Thyroid gland (tissue), 4 donors: ENCODE results near the gene MORC1. TPM values are rescaled to one million over a fixed set of nuclear protein-coding genes. Genes with fewer than 3 reads are reported as not detected.

Experiments used
- DNase-seq, 2 donors: peaks; one replicate each; pipeline ENCODE4 v3.0.0-alpha.2; 2019
- H3K27ac ChIP-seq, 3 donors: fragments of 200-600 bp; sonication (generic); 1 replicate in 2 of 3; 2 replicates in 1 of 3; pipeline ENCODE4 v1.5.1; 2016 to 2019; ENCODE audit warnings: mild to moderate bottlenecking in 1 of 3, moderate library complexity in 1 of 3
- H3K27me3 ChIP-seq: fragments of 200-600 bp; sonication (generic); one replicate; pipeline ENCODE4 v1.5.1; 2019
- H3K36me3 ChIP-seq, 2 donors: fragments of 200-600 bp; sonication (generic); one replicate each; pipeline ENCODE4 v1.5.1; 2016 to 2019
- H3K4me1 ChIP-seq, 2 donors: fragments of 200-600 bp; sonication (generic); one replicate each; pipeline ENCODE4 v1.5.1; 2017 to 2019
- H3K4me3 ChIP-seq, 3 donors: fragments of 200-600 bp; sonication (generic); replicated peaks in 1 of 3; 1 replicate in 2 of 3; 2 replicates in 1 of 3; pipeline ENCODE4 v1.5.1; 2016; ENCODE audit warnings: mild to moderate bottlenecking in 1 of 3
- H3K9me3 ChIP-seq: fragments of 200-600 bp; sonication (generic); one replicate; pipeline ENCODE4 v1.5.1; 2017
- POLR2A ChIP-seq, 2 donors: fragments of 450-650 bp; IDR thresholded peaks; one replicate each; pipeline ENCODE4 v1.6.1; 2017; ENCODE audit warnings: antibody characterized with exemption in 2 of 2, mild to moderate bottlenecking in 2 of 2, moderate library complexity in 1 of 2
- WGBS, 2 donors: methylation state at CpG; one replicate each; pipeline ENCODE4 v1.1.5; 2017; 5-methylcytosine and 5-hydroxymethylcytosine counted together
- intact Hi-C: fragments of 100-400 bp; cut with DNase I; formaldehyde crosslinking; loops from one replicate; pipeline ENCODE4 v1.15.1; 2023
- total RNA-seq, 4 donors: library from RNA; depleted of rRNA; stranded (reverse); fragments of >200 nt; gene quantifications; one replicate each; pipeline ENCODE4 v1.2.3, GENCODE V29; 2016
- TF ChIP-seq, protein P1 (sequence below), 6 experiments: fragments of 200-600 bp in 3 of 6; fragments of 450-650 bp in 3 of 6; sonication (generic) in 3 of 6; IDR thresholded peaks; one replicate each; pipeline ENCODE4 v1.5.1; 2016 to 2019; ENCODE audit warnings: antibody characterized with exemption in 6 of 6, mild to moderate bottlenecking in 2 of 6, inconsistent platforms in 1 of 6, moderate library complexity in 1 of 6

MORC1 gene
- total RNA-seq, 4 donors from 2014 or later: 0.13 TPM; not detected in 3

DNA sequence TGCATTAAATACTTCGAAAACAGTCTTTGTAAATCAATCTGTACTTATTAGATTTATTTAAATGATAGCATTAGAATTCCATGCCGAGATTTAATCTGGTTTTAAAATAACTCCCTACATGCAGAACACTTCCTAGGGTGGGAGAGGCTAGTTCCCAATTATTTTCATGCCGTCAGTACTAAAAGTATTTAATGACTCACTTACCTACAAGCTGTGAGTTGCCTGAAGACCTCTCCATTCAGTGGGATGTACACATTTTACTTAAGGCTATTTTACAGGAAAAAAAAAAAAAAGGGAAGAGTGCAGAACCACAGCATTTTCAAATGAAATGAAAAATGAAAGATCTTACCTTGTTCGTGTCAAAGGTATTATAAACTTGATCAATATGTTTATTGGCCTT is 164.7 kb downstream of the MORC1 start:
- TF ChIP-seq POLR2A (IDR thresholded peaks at IDR 0.05): no peak
- TF ChIP-seq, protein P1, sequence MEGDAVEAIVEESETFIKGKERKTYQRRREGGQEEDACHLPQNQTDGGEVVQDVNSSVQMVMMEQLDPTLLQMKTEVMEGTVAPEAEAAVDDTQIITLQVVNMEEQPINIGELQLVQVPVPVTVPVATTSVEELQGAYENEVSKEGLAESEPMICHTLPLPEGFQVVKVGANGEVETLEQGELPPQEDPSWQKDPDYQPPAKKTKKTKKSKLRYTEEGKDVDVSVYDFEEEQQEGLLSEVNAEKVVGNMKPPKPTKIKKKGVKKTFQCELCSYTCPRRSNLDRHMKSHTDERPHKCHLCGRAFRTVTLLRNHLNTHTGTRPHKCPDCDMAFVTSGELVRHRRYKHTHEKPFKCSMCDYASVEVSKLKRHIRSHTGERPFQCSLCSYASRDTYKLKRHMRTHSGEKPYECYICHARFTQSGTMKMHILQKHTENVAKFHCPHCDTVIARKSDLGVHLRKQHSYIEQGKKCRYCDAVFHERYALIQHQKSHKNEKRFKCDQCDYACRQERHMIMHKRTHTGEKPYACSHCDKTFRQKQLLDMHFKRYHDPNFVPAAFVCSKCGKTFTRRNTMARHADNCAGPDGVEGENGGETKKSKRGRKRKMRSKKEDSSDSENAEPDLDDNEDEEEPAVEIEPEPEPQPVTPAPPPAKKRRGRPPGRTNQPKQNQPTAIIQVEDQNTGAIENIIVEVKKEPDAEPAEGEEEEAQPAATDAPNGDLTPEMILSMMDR (IDR thresholded peaks at IDR 0.05): no peak
- no peak for DNase-seq
- H3K4me3 ChIP-seq: no peak overlapping the region
- no peaks in the 10 kb centered on the region for H3K4me1 ChIP-seq
- H3K36me3 ChIP-seq: no peaks in the 10 kb centered on the region
- H3K9me3 ChIP-seq: no peaks in the 10 kb centered on the region
- intact Hi-C loops: no loop called here
- H3K27me3 ChIP-seq: no peaks in the 10 kb centered on the region
- WGBS, 2 donors: 84 to 86% methylated on average over 4 of the region's 4 CpGs
- no peak overlapping the region for H3K27ac ChIP-seq

DNA sequence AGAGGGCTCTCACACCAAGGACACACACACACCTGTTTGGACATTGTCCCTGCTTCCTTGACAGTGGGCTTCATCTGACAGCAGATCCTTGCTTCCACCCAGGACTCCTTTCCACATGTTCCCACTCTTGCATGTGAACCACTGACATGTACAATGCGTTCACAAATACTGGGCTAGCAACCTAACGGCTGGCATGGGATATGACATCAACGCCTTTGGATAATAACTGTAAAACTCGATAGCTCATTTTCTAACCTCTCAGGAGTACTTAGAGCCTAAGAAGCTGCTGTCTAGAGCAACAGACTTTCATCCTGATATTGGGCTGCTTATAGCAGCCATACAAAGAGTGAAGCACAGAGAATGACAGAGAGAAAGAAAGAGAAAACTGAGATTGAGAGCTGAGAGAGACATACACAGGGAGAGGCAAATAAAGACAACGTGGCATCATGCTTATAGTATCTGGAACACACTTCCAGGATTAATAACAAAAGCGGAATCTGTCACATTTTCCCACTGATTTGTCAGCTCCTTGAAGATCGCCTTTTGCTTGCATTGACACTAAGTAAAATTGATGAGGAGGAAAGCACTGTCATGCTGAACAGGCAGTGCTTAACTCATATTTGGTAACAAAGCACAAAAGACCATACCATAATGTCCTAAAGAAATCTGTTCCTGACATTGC is 166.0 kb downstream of the MORC1 start:
- WGBS, 2 donors: 72 to 75% methylated on average over 7 of the region's 7 CpGs
- no peak overlapping the region for H3K27ac ChIP-seq
- no peak for TF ChIP-seq POLR2A (IDR thresholded peaks at IDR 0.05)
- TF ChIP-seq, protein P1 (IDR thresholded peaks at IDR 0.05): no peak
- no peaks in the 10 kb centered on the region for H3K4me1 ChIP-seq
- H3K9me3 ChIP-seq: no peaks in the 10 kb centered on the region
- H3K27me3 ChIP-seq: no peaks in the 10 kb centered on the region
- no peak for DNase-seq
- intact Hi-C loops: no loop called here
- no peaks in the 10 kb centered on the region for H3K36me3 ChIP-seq
- H3K4me3 ChIP-seq: no peak overlapping the region

DNA sequence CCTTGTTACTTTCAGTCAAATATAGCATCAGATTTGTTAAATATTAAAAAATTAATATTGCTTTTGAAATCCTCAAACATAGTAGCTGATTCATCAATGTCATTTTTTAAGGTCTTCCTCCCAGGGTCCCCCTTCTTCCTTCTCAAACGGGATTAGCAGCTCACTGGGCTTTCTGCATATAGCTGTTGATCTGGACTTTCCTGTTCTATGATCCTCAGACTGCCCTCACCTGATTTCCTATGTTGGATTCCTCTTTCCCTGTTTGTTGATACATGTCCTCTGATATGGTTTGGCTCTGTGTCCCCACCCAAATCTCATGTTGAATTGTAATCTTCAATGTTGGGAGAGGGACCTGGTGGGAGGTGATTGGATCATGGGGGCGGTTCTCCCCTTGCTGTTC is 170.1 kb downstream of the MORC1 start:
- Histone ChIP-seq H3K9me3 (no peaks in the 10 kb centered on the region), H3K4me1 (no peaks in the 10 kb centered on the region), H3K4me3 (no peak overlapping the region), H3K36me3 (no peaks in the 10 kb centered on the region), H3K27me3 (no peaks in the 10 kb centered on the region), H3K27ac (no peak overlapping the region)
- no peak for TF ChIP-seq POLR2A (IDR thresholded peaks at IDR 0.05)
- TF ChIP-seq, protein P1 (IDR thresholded peaks at IDR 0.05): no peak
- intact Hi-C loops: no loop called here
- 63 to 71% methylated on average over 2 of the region's 2 CpGs for WGBS, 2 donors
- DNase-seq: no peak

DNA sequence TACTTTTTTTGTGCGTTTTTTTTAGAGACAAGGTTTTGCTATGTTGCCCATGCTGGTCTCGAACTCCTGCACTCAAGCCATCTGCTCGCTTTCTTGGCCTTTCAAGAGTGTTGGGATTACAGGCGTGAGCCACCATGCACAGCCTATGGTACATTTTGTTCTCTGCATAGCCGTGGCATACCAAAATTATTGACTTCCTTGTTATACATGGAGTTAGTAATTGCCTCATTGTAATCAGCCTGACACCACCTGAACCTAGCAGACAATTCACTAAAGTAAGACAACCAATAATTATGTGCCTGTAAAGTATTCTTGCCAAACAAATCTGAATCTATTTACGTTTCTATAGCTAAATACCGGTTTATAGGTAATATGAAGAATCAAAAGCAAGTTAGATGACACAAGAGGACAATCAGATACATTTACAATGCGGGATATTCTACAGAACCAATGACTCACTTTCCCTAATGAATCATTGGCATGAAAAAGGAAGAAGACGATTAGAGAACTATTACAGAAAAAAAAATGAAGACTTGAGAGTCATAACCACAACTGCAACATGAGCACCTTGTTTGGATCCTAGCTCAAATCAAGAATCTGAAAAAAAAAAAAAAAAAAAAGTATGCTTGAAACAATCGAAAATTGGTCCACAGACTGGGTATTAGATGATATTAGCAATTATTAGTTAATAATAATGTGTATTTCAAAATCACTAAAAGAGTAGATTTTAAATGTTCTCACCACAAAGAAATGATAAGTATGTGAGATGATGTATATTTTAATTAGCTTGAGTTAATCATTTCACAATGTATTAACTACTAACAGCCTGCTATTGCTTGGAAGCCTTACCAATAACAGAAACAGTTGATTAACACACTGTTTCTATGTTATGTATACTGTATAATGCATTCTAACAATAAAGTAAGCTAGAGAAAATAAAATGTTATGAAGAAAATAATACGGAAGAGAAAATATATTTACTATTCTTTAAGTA is 171.3 kb downstream of the MORC1 start:
- H3K27me3 ChIP-seq: no peaks in the 10 kb centered on the region
- no peak overlapping the region for H3K4me3 ChIP-seq
- H3K4me1 ChIP-seq: no peaks in the 10 kb centered on the region
- WGBS, 2 donors: 86 to 88% methylated on average over 11 of the region's 11 CpGs
- no peaks in the 10 kb centered on the region for H3K36me3 ChIP-seq
- intact Hi-C loops: no loop called here
- no peak overlapping the region for H3K27ac ChIP-seq
- H3K9me3 ChIP-seq: no peaks in the 10 kb centered on the region
- no peak for DNase-seq
- TF ChIP-seq POLR2A (IDR thresholded peaks at IDR 0.05): no peak
- TF ChIP-seq, protein P1 (IDR thresholded peaks at IDR 0.05): no peak
